GM18517 (cell line): ENCODE data around the gene INAVA.
"Not testable (repeated sequence)": the region's sequence is repeated elsewhere in the genome, so short reads cannot be mapped to it uniquely, and the experiment has no call there.

Source experiments
- ATAC-seq: cut with Tn5 transposase; IDR thresholded peaks from one replicate; pipeline ENCODE4 v1.9.1; 2021; ENCODE audit warnings: mild to moderate bottlenecking, moderate library complexity; ENCODE audit not compliant: unreplicated experiment

INAVA gene

GRCh38 chr1:200917291-200917817 lies 22.7 kb downstream of the INAVA start:
- no peak for ATAC-seq

GRCh38 chr1:200918006-200918405 lies 23.3 kb downstream of the INAVA start:
- no peak for ATAC-seq

- no peak for ATAC-seq
Measured at GRCh38 chr1:200919386-200919785, 24.7 kb downstream of the INAVA start.

GRCh38 chr1:200921571-200922110 lies 26.9 kb downstream of the INAVA start:
- no peak for ATAC-seq

GRCh38 chr1:200922406-200922805 lies 27.7 kb downstream of the INAVA start:
- no peak for ATAC-seq

- no peak for ATAC-seq
Measured at GRCh38 chr1:200923601-200924000, 28.9 kb downstream of the INAVA start.

GRCh38 chr1:200925831-200926230 lies 31.1 kb downstream of the INAVA start:
- no peak for ATAC-seq

- ATAC-seq, result no peak
Measured at GRCh38 chr1:200929530-200930278, 35.0 kb downstream of the INAVA start.

- not testable (repeated sequence) for ATAC-seq
Measured at GRCh38 chr1:200930285-200930684, 35.6 kb downstream of the INAVA start.

GRCh38 chr1:200931776-200932175 lies 37.1 kb downstream of the INAVA start:
- no peak for ATAC-seq

GRCh38 chr1:200934676-200935245 lies 40.1 kb downstream of the INAVA start:
- ATAC-seq, result no peak

- ATAC-seq, result not testable (repeated sequence)
Measured at GRCh38 chr1:200935286-200935962, 40.7 kb downstream of the INAVA start.

- ATAC-seq, result no peak
Measured at GRCh38 chr1:200938955-200939354, 44.3 kb downstream of the INAVA start.

GRCh38 chr1:200945111-200945510 lies 50.4 kb downstream of the INAVA start:
- no peak for ATAC-seq

GRCh38 chr1:200947059-200947566 lies 52.4 kb downstream of the INAVA start:
- ATAC-seq, result no peak

- ATAC-seq, result no peak
Measured at GRCh38 chr1:200949626-200950025, 54.9 kb downstream of the INAVA start.

GRCh38 chr1:200951016-200951415 lies 56.3 kb downstream of the INAVA start:
- no peak for ATAC-seq

GRCh38 chr1:200954434-200954833 lies 59.7 kb downstream of the INAVA start:
- ATAC-seq, result no peak

- no peak for ATAC-seq
Measured at GRCh38 chr1:200958597-200958996, 63.9 kb downstream of the INAVA start.

- no peak for ATAC-seq
Measured at GRCh38 chr1:200959411-200959921, 64.8 kb downstream of the INAVA start.
